NCI-H2171 (cell line): Measurements from ENCODE around the gene MAN2C1.

Source experiments
- DNase-seq: peaks from one replicate; lab custom pipeline; 2025; lab: John Stamatoyannopoulos, UW

The MAN2C1 gene

GRCh38 chr15:75307778-75308390 lies 60.5 kb downstream of the MAN2C1 start:
- DNase-seq = peak; percentile 43

GRCh38 chr15:75306188-75306587 lies 62.2 kb downstream of the MAN2C1 start:
- no peak for DNase-seq
